G401.6 (cell line): Measurements from ENCODE around the gene ARHGEF28.

ENCODE experiments used
- FAIRE-seq: peaks from 2 replicates; lab custom pipeline; 2012; peaks lifted over from hg19 to GRCh38; lab: Jason Lieb, UNC

ARHGEF28 gene

DNA sequence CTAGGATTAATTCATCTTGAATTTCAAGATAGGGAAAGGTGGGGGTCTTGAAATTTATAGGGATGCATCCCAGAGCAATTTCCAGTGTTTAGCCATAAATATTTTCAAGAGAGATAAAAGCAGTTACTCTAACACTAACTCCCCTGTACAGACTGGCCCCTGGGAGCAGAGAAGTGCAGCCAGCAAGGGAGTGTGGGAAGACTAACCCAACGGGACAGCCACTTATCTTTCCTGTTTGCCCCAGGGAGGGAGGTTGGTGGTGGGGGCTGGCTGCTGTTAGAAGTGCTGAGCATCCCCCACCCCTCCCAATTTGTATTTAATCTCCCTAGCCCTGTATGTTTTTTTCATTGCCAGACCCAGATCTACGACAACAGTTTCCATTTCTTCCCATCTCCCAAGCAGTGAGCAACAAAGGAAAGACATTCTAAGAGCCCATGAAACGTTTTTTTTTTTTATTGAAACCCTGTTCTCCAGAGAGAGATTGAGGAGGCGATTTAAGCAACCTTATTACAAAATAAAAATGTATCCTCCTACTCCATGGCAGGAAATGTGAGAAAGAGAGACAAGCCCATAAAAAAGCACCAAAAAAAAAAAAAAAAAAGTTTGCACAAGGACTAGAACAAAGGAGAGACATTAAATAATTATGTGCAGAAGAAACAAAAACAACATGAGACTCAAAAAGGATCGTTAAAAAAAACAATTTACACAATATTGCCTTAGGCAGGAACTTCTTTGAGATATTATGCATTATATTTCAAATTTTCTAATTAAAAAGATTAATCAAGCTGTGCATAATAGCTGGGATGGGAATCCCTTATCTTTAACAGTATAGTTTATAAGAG lies 343.4 kb downstream of the ARHGEF28 start:
- no peak for FAIRE-seq

DNA sequence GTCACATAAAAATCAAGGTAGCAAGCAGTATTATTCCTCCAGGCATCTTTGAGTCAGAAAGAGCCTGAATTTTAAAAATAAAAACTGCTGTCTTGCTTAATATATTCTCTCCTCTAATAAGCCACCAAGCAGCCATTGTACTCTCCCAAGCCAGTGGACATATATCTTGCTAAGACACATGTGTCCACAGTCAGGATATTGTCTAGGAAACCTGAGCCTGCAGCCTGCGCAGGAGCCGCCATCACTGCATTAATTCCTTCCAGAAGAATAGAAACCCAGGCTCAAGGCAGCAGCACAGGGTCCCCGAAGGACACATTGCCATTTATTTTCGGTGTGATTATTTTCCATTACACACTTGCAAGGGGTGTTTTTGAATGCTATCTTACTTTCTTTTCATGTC lies 345.3 kb downstream of the ARHGEF28 start:
- FAIRE-seq = no peak

DNA sequence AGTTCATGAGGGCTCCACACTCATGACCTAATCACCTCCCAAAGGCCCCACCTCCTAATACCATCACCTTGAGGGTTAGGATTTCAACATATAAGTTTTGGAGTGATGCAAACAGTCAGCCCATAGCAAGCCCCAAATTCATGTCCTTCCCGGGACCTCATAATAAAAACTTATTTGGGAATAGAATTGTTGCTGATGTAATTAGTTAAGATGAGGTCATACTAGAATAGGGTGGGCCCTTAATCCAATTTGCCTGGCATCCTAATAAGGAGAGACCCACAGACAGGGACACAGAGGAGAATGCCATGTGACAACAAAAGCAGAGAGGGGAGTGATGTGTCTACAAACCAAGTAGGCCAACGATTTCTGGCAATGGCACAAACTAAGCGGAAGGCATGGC lies 347.1 kb downstream of the ARHGEF28 start:
- no peak for FAIRE-seq

DNA sequence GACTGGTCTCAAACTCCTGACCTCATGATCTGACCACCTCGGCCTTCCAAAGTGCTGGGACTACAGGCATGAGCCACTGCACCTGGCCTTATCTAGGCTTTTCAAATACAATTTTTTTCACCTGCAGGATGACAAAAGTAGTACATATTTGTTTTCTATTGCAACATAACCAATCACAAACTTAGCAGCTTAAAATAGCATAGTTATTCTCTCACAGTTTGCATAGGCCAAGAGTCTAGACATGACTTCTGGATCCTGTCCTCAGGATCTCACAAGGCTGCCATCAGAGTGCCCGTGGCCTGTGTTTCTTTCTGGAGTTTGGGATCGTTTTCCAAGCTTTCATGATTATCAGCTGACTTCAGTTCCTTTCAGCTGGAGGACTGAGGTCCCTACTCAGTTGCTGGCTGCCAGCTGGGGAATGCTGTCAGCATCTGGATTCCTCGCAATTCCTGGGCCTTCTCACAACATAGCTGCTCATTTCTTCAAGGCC lies 348.9 kb downstream of the ARHGEF28 start:
- no peak for FAIRE-seq

DNA sequence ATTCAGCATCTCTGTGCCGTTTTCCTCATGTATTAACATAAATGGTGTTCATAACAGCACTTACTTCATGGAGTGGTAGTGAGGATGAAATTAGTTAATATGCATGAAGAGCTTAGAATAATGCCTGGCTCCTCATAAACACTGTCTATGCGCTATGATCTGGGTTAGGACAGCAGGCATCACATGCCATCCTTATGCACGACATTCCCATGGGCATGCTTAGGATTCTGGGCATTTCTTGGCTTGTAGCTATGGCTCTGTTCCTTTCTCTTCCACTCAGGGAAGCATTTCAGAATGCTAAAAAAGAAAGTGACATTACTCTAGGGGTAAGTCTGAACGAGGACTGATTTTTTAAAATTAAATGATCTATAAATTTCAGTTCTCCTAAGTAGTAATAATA lies 349.8 kb downstream of the ARHGEF28 start:
- FAIRE-seq = no peak

DNA sequence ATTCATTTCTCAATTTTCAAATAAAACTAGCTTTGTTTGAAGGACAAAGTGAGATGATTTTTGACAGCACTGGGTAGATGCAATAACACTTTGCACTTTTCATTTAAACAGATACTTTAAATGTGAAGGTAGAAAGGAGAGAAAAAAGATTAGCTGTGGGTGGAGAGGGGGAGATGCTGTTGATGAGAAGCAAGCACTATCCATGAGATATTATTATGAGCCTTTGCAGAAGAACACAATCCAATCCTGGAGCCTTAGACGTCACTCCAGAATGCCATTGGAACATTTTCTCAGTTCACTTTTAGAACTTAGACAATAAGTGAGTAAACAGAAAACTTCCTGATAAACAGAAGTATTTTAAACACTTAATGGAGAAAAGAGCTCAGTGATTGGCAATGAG lies 351.1 kb downstream of the ARHGEF28 start:
- no peak for FAIRE-seq

DNA sequence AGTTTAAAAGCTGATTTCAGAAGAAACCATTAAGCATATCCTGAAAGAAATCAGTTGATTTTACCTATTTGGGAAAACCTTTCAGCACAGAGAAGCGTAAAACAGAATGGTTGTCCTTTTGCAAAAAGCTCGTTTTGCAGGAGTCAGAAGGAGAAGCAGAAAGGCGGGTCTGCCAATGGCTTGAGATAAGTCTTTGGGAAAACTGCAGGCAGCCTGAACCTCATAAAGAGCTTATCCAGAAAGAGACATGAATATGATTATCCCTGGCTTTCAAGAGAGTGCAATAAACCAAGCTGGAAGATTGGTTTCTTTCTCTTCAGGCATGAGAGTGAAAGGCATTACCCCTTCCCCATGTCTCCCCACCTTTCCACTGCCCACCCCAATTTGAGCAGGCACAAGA lies 353.3 kb downstream of the ARHGEF28 start:
- FAIRE-seq = no peak

DNA sequence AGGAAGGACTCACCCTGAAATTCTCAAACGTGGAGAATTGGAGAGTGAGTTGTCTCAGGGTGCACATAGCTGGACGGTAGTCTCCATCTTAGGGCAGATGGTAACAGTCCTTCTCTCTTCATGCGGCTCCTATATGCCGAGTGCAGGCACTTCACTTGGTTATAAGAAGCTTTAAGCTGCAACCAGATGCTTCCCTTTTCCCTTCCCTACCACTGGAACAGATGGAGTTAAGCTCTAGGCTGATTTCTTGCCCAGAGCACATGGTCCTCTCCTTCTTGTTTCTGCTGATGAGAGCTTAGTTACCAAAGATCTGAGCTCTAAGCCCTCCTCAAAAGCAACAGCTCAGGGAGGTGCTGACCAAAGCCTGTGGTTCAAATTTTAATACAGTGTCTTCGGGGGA lies 355.7 kb downstream of the ARHGEF28 start:
- FAIRE-seq = no peak

DNA sequence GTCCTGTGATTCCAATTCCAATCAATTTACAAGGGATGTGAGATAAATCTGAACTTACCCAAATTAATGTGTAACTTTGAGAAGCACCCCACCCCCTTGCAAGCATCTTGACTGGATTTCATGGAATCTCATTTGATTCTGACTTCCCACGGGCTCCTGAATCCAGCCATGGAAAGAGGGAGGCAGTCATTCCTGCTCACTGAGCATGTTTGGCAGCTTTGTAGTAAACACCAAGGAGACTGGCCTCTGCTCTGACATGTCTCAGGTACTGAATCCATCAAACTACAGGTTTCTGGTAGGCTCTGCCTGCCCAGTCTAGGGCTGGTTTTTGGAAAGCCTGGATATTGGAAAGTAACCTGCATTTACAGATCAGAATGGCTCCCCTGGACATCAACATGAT lies 357.6 kb downstream of the ARHGEF28 start:
- FAIRE-seq = no peak

DNA sequence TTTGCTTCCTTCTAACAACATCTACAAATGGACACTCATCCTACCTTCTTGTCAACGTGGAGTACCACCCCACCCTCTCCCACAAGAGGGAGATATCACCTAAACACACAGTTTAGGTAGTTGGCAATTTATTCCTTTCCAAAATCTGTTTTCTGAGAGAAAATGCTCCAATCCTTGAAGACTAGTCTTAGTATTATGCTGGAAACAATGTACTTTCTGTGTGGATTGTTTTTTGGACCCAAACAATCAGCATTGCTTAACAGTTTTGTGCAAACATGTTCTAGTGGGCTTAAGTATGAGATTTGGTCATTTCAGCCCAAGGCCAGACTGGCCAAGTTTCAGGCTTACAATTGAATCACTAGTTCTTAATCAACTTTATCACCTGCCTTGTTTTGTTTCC lies 359.1 kb downstream of the ARHGEF28 start:
- no peak for FAIRE-seq

DNA sequence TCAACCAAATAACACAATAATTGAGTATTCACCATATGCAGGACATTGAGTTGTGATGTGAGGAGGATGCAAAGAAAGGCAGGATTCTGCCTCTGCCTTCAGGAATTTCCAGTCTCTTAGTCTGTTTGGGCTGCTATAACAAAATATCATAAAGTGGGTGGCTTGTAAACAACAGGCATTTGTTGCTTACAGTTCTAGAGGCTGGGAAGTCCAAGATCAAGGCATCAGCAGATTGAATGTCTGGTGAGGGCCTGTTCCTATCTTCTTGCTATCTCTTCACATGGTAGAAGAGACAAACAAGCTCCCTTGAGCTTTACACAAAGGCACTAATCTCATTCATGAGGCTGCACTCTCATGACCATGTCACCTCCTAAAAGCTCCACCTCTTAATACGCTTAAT lies 360.7 kb downstream of the ARHGEF28 start:
- FAIRE-seq = no peak

DNA sequence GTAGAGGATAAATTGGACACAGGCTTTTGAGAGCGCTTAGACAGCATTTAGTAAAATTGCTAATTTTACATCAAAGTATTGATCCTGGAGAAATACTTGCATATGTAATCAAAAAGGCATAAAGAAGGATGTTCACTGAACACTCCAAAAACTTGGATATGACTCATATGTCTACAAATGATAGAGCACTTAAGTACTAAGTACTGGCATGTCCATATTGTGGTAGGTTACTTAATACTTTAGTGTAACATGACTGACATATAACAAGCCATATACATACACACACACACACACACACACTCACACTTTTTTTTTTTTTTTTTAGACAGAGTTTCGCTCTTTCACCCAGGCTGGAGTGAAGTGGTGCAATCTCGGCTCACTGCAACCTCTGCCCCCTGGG lies 361.9 kb downstream of the ARHGEF28 start:
- FAIRE-seq = no peak

DNA sequence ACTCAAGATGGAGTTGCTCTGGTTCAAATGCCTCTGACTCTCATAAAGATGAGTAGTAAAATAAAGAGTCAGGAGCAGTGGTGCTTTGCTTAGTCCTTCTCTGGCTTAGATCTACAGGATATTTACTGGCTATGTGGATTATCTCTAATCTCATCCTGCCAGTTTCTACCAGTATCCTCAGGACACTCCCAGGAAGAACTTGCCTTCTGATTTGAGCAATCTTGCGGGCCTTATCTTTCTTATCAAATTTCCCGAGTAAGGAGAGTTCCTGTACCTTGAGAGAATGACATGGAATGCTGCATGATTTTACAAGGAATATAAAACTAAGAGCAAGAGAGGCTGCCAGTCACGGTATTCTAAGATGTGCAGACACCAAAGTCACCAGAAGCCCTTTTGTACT lies 364.0 kb downstream of the ARHGEF28 start:
- no peak for FAIRE-seq
